SK-N-SH treated with all-trans-retinoic acid at 6 μM for 48 hours (cell line): Measurements from ENCODE around the gene PODXL.

Source experiments
- ARNTL ChIP-seq: fragments of 450-650 bp; formaldehyde crosslinking; IDR thresholded peaks from 2 replicates; pipeline ENCODE4 v1.5.0; 2020; ENCODE audit warnings: low read depth, mild to moderate bottlenecking, moderate library complexity, borderline replicate concordance
- BACH2 ChIP-seq: fragments of 250-450 bp; sonication (Bioruptor Pico); IDR thresholded peaks from 2 replicates; pipeline ENCODE4 v1.9.0; 2021; ENCODE audit warnings: mild to moderate bottlenecking, borderline replicate concordance
- CREB5 ChIP-seq: fragments of 250-450 bp; sonication (Bioruptor Pico); IDR thresholded peaks from 2 replicates; pipeline ENCODE4 v1.5.1; 2020; ENCODE audit warnings: low read depth, mild to moderate bottlenecking, moderate library complexity
- CSDC2 ChIP-seq: fragments of 250-450 bp; sonication (Bioruptor Pico); IDR thresholded peaks from 2 replicates; pipeline ENCODE4 v1.5.0; 2020; ENCODE audit warnings: mild to moderate bottlenecking, moderate library complexity
- ESRRG ChIP-seq: fragments of 250-450 bp; sonication (Bioruptor Pico); IDR thresholded peaks from 2 replicates; pipeline ENCODE4 v1.6.1; 2021; ENCODE audit warnings: mild to moderate bottlenecking
- GLIS3 ChIP-seq: fragments of 250-450 bp; sonication (Bioruptor Pico); IDR thresholded peaks from 2 replicates; pipeline ENCODE4 v1.5.0; 2020; ENCODE audit warnings: mild to moderate bottlenecking, moderate library complexity
- PATZ1 ChIP-seq: fragments of 250-450 bp; sonication (Bioruptor Pico); IDR thresholded peaks from 2 replicates; pipeline ENCODE4 v1.8.0; 2020; ENCODE audit warnings: mild to moderate bottlenecking, moderate library complexity, borderline replicate concordance
- RARB ChIP-seq: fragments of 250-450 bp; sonication (Bioruptor Pico); IDR thresholded peaks from 2 replicates; pipeline ENCODE4 v1.8.0; 2021; ENCODE audit warnings: mild to moderate bottlenecking, moderate library complexity
- TSHZ2 ChIP-seq: fragments of 250-450 bp; sonication (Bioruptor Pico); IDR thresholded peaks from 2 replicates; pipeline ENCODE4 v1.5.0; 2020; ENCODE audit warnings: mild to moderate bottlenecking, moderate library complexity
- ZC3H10 ChIP-seq: fragments of 250-450 bp; sonication (Bioruptor Pico); IDR thresholded peaks from 2 replicates; pipeline ENCODE4 v1.5.1; 2021; ENCODE audit warnings: mild to moderate bottlenecking, moderate library complexity
- ZFP30 ChIP-seq: fragments of 450-650 bp; formaldehyde crosslinking; IDR thresholded peaks from 2 replicates; pipeline ENCODE4 v1.5.0; 2022; ENCODE audit warnings: mild to moderate bottlenecking, moderate library complexity
- ZNF565 ChIP-seq: fragments of 450-650 bp; formaldehyde crosslinking; conservative IDR thresholded peaks from 2 replicates; pipeline ENCODE4 v1.5.0; 2020; ENCODE audit warnings: low read depth, mild to moderate bottlenecking, moderate library complexity
- ZNF70 ChIP-seq: fragments of 450-650 bp; formaldehyde crosslinking; IDR thresholded peaks from 2 replicates; pipeline ENCODE4 v1.5.0; 2020; ENCODE audit warnings: mild to moderate bottlenecking, moderate library complexity
- ZNF8 ChIP-seq: fragments of 450-650 bp; formaldehyde crosslinking; IDR thresholded peaks from 2 replicates; pipeline ENCODE4 v1.5.0; 2020; ENCODE audit warnings: mild to moderate bottlenecking, moderate library complexity

- no peak for TF ChIP-seq GLIS3 (CRISPR knock-in tag)
- TF ChIP-seq ZNF70 (CRISPR knock-in tag) = no peak
- no peak for TF ChIP-seq BACH2 (CRISPR knock-in tag)
- TF ChIP-seq PATZ1 (CRISPR knock-in tag) = no peak
- no peak for TF ChIP-seq ZNF8 (CRISPR knock-in tag)
- TF ChIP-seq ZNF565 (CRISPR knock-in tag) = no peak
- no peak for TF ChIP-seq TSHZ2
- no peak for TF ChIP-seq RARB
- TF ChIP-seq ESRRG (CRISPR knock-in tag) = no peak
- no peak for TF ChIP-seq CREB5
- no peak for TF ChIP-seq ZFP30 (CRISPR knock-in tag)
- no peak for TF ChIP-seq ZC3H10 (CRISPR knock-in tag)
- TF ChIP-seq CSDC2 = no peak
- TF ChIP-seq ARNTL (CRISPR knock-in tag) = no peak
Measured at GRCh38 chr7:131546583-131547141, 9.8 kb downstream of the PODXL start.
